Endothelial cell of umbilical vein (primary cell): Measurements from ENCODE around the gene SEMA3A. TPM values are rescaled to one million over a fixed set of nuclear protein-coding genes. Genes with fewer than 3 reads are reported as not detected.

Experiments used
- BruUV-seq: library from RNA; stranded (reverse); fragments of 400-500 nt; replicated peaks from 2 replicates; lab custom pipeline; 2021; lab: Mats Ljungman, UMichigan
- CTCF ChIA-PET: fragments of 300-600, 350-600 bp; sonication (Branson Sonifier 250); formaldehyde crosslinking; loops from one replicate; lab custom pipeline; 2021; ENCODE audit warnings: antibody characterized with exemption, inconsistent platforms; lab: Charles Lee
- POLR2A ChIA-PET: fragments of 300-600, 350-600 bp; sonication (Branson Sonifier 250); formaldehyde crosslinking; loops from one replicate; lab custom pipeline; 2021; ENCODE audit warnings: antibody characterized with exemption, inconsistent platforms; lab: Charles Lee
- DNase-seq: peaks from one replicate; pipeline ENCODE4 v3.0.0-alpha.2; 2011; ENCODE audit warnings: low read depth, low spot score
- FAIRE-seq: peaks from 2 replicates; lab custom pipeline; 2011; peaks lifted over from hg19 to GRCh38; lab: Jason Lieb, UNC
- H2AFZ ChIP-seq: 2 replicates; pipeline ENCODE4 v1.6.0; 2012; ENCODE audit warnings: low read depth, low read length, control low read depth, inconsistent platforms
- H3K27ac ChIP-seq: 2 replicates; pipeline ENCODE4 v1.5.1; 2011; ENCODE audit warnings: low read depth, mild to moderate bottlenecking, control low read depth, low read length, moderate library complexity; ENCODE audit not compliant: insufficient read depth
- H3K27me3 ChIP-seq, 2 experiments: 2 replicates each; pipeline versions ENCODE4 v1.6.0 to v1.6.1; 2011; ENCODE audit warnings: low read length in 2 of 2, mixed read lengths in 1 of 2; ENCODE audit not compliant: control insufficient read depth in 2 of 2, insufficient read depth in 2 of 2
- H3K36me3 ChIP-seq, 2 experiments: 2 replicates in 1 of 2; 3 replicates in 1 of 2; pipeline ENCODE4 v1.5.1; 2011; ENCODE audit warnings: low read length in 2 of 2, mild to moderate bottlenecking in 1 of 2, moderate library complexity in 1 of 2; ENCODE audit not compliant: control insufficient read depth in 2 of 2, insufficient read depth in 2 of 2; ENCODE audit errors: extremely low read depth in 1 of 2
- H3K4me1 ChIP-seq: 3 replicates; pipeline ENCODE4 v1.5.1; 2011; ENCODE audit warnings: mild to moderate bottlenecking, low read length; ENCODE audit not compliant: control insufficient read depth, insufficient read depth; ENCODE audit errors: extremely low read depth
- H3K4me2 ChIP-seq: 2 replicates; pipeline ENCODE4 v1.6.1; 2011; ENCODE audit warnings: low read length, control low read depth, mixed read lengths; ENCODE audit not compliant: insufficient read depth
- H3K4me3 ChIP-seq, 3 experiments: fragments of 200-600 bp in 1 of 3; sonication (generic), shearing (Covaris generic) in 1 of 3; replicated peaks in 1 of 3; 2 replicates each; pipeline ENCODE4 v1.5.1; 2011 to 2016; ENCODE audit warnings: control low read depth in 3 of 3, low read length in 3 of 3, mild to moderate bottlenecking in 2 of 3, inconsistent platforms in 1 of 3, low read depth in 1 of 3, moderate library complexity in 1 of 3; ENCODE audit not compliant: insufficient read depth in 1 of 3
- H3K79me2 ChIP-seq: 2 replicates; pipeline ENCODE4 v1.6.0; 2012; ENCODE audit warnings: low read length, inconsistent platforms; ENCODE audit not compliant: control insufficient read depth, insufficient read depth
- H3K9ac ChIP-seq: replicated peaks from 2 replicates; pipeline ENCODE3; 2011; ENCODE audit warnings: low read length, control low read depth; ENCODE audit not compliant: insufficient read depth; ENCODE audit errors: extremely low read depth
- H3K9me1 ChIP-seq: replicated peaks from 3 replicates; pipeline ENCODE4 v1.6.0; 2011; ENCODE audit warnings: mild to moderate bottlenecking, low read length; ENCODE audit not compliant: control insufficient read depth, insufficient read depth; ENCODE audit errors: extremely low read depth
- H3K9me3 ChIP-seq: replicated peaks from 2 replicates; pipeline ENCODE4 v1.5.1; 2012; ENCODE audit warnings: low read length, inconsistent platforms; ENCODE audit not compliant: control insufficient read depth, insufficient read depth
- H4K20me1 ChIP-seq: replicated peaks from 2 replicates; pipeline ENCODE3; 2011; ENCODE audit warnings: mild to moderate bottlenecking, low read length; ENCODE audit not compliant: control insufficient read depth, insufficient read depth; ENCODE audit errors: extremely low read depth
- EZH2 ChIP-seq: IDR thresholded peaks from 2 replicates; pipeline ENCODE4 v1.6.1; 2012; ENCODE audit warnings: borderline replicate concordance, low read depth, mild to moderate bottlenecking, moderate library complexity, low read length, inconsistent platforms; ENCODE audit not compliant: severe bottlenecking
- FOS ChIP-seq: IDR thresholded peaks from 2 replicates; pipeline ENCODE4 v1.6.1; 2011; ENCODE audit warnings: mild to moderate bottlenecking, low read length, moderate library complexity, borderline replicate concordance; ENCODE audit not compliant: insufficient read depth
- GATA2 ChIP-seq: IDR thresholded peaks from 2 replicates; pipeline ENCODE4 v1.7.0; 2011; ENCODE audit warnings: low read depth, mild to moderate bottlenecking, moderate library complexity, mixed read lengths, low read length; ENCODE audit not compliant: insufficient read length, insufficient read depth
- JUN ChIP-seq: IDR thresholded peaks from 2 replicates; pipeline ENCODE4 v1.6.1; 2011; ENCODE audit warnings: borderline replicate concordance, low read depth; ENCODE audit not compliant: insufficient read length, insufficient read depth
- MYC ChIP-seq: IDR thresholded peaks from one replicate; pipeline ENCODE4 v1.6.1; 2011; ENCODE audit warnings: mild to moderate bottlenecking, low read depth, low read length
- POLR2A ChIP-seq: IDR thresholded peaks from 2 replicates; pipeline ENCODE4 v1.6.1; 2012; ENCODE audit warnings: low read depth, mild to moderate bottlenecking, control low read depth, low read length
- POLR2AphosphoS5 ChIP-seq: IDR thresholded peaks from 2 replicates; pipeline ENCODE4 v1.6.1; 2012; ENCODE audit warnings: low read depth, mild to moderate bottlenecking, control low read depth, low read length, moderate library complexity; ENCODE audit not compliant: insufficient read depth
- dilution Hi-C: fragments of 300-500 bp; cut with MboI; formaldehyde crosslinking; loops from one replicate; pipeline ENCODE4 v1.15.0; 2019; ENCODE audit warnings: low sequenced_read_pairs; ENCODE audit not compliant: extremely low pct_ligation_motif_present
- intact Hi-C: fragments of 100-400 bp; cut with micrococcal nuclease; formaldehyde crosslinking; loops from one replicate; pipeline ENCODE4 v1.10.0; 2022
- polyA plus RNA-seq, 4 experiments: library from polyadenylated mRNA; depleted of rRNA in 3 of 4; stranded (reverse) in 3 of 4; unstranded in 1 of 4; fragments of >200 nt; gene quantifications; 2 replicates each; pipeline versions ENCODE4 v1.2.1 to v1.2.3, GENCODE V29; 2011 to 2012; ENCODE audit warnings: missing spikeins in 1 of 4
- total RNA-seq: library from RNA; stranded (reverse); gene quantifications from 2 replicates; pipeline ENCODE4 v1.2.3, GENCODE V29; 2021
- TF ChIP-seq, protein P1 (sequence below), 2 donors: IDR thresholded peaks; 1 replicate in 1 of 2; 2 replicates in 1 of 2; pipeline ENCODE4 v1.5.1; 2011; ENCODE audit warnings: low read length in 2 of 2, mild to moderate bottlenecking in 2 of 2, moderate library complexity in 2 of 2, control low read depth in 1 of 2, inconsistent platforms in 1 of 2, low read depth in 1 of 2; ENCODE audit not compliant: insufficient read depth in 1 of 2; ENCODE audit errors: extremely low read depth in 1 of 2
- TF ChIP-seq, protein P2 (sequence below): IDR thresholded peaks from 2 replicates; pipeline ENCODE4 v1.6.1; 2011; ENCODE audit not compliant: insufficient read depth, insufficient read length

Gene SEMA3A
- total and polyA plus RNA-seq, 2 donors (not counting 3 experiments of a cell fraction or from before 2014, with no cell fraction given) = 0.68 to 1.2 TPM

DNA sequence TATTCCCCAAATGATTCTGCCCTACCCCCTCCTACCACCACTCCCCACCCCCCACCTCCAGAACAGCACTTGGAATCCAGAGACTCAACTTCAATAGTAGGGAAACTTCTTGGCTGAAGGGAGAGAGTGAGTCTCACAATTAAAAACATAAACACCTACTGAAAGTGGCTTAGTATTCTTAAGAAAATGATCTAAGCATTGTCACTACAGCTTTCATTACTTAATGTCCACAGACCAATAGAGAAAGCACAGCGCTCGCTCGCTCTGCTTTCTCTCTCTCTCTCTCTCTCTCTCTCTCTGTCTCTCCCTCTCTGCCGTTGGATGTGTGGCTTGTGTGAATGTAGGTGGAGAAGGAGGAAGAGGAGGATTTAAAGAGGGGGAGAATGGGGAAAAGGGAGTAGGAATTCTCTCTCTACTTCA is 1.5 kb upstream of the SEMA3A start:
- H2AFZ ChIP-seq = peak overlapping the region; percentile 82
- POLR2A ChIA-PET = no interaction called here

More for the DNA sequence above, 1.5 kb upstream of the SEMA3A start:
- DNase-seq (no peak), FAIRE-seq (no peak)
- Histone ChIP-seq H4K20me1 (no peaks in the 10 kb centered on the region), H3K27ac (no peak overlapping the region), H3K4me1 (peaks cover 11% of the 10 kb centered on the region), H3K79me2 (no peaks in the 10 kb centered on the region), H3K4me3 (no peak overlapping the region), H3K36me3 (no peaks in the 10 kb centered on the region), H3K9me3 (no peaks in the 10 kb centered on the region), H3K9ac (no peak overlapping the region), H3K9me1 (no peaks in the 10 kb centered on the region), H3K4me2 (no peak overlapping the region), H3K27me3 (no peaks in the 10 kb centered on the region)
- no peak for TF ChIP-seq FOS
- TF ChIP-seq POLR2A = no peak
- no peak for TF ChIP-seq EZH2
- TF ChIP-seq MYC = no peak
- TF ChIP-seq JUN = no peak
- no peak for TF ChIP-seq POLR2AphosphoS5
- TF ChIP-seq, protein P1, sequence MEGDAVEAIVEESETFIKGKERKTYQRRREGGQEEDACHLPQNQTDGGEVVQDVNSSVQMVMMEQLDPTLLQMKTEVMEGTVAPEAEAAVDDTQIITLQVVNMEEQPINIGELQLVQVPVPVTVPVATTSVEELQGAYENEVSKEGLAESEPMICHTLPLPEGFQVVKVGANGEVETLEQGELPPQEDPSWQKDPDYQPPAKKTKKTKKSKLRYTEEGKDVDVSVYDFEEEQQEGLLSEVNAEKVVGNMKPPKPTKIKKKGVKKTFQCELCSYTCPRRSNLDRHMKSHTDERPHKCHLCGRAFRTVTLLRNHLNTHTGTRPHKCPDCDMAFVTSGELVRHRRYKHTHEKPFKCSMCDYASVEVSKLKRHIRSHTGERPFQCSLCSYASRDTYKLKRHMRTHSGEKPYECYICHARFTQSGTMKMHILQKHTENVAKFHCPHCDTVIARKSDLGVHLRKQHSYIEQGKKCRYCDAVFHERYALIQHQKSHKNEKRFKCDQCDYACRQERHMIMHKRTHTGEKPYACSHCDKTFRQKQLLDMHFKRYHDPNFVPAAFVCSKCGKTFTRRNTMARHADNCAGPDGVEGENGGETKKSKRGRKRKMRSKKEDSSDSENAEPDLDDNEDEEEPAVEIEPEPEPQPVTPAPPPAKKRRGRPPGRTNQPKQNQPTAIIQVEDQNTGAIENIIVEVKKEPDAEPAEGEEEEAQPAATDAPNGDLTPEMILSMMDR (IDR thresholded peaks at IDR 0.05; ENCODE audit: extremely low read depth in 1 of 2, insufficient read depth in 1 of 2, low read depth in 1 of 2, low read length in 2 of 2) = no peak
- TF ChIP-seq, protein P2, sequence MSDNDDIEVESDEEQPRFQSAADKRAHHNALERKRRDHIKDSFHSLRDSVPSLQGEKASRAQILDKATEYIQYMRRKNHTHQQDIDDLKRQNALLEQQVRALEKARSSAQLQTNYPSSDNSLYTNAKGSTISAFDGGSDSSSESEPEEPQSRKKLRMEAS = no peak
- no peak for TF ChIP-seq GATA2
- CTCF ChIA-PET = no interaction called here
- intact Hi-C loops = loop anchor here (10.0 kb wide), 2 partner anchors 259 to 989 kb away; partner anchors contain the start of gene SEMA3D
- BruUV-seq = no TSS peak
- dilution Hi-C loops = no loop called here
